NK-92 (cell line): Measurements from ENCODE around the gene TTLL9.

ENCODE experiments used
- DNase-seq: peaks from one replicate; lab custom pipeline; 2025; ENCODE audit not compliant: unreplicated experiment; lab: John Stamatoyannopoulos, UW

The TTLL9 gene

DNA sequence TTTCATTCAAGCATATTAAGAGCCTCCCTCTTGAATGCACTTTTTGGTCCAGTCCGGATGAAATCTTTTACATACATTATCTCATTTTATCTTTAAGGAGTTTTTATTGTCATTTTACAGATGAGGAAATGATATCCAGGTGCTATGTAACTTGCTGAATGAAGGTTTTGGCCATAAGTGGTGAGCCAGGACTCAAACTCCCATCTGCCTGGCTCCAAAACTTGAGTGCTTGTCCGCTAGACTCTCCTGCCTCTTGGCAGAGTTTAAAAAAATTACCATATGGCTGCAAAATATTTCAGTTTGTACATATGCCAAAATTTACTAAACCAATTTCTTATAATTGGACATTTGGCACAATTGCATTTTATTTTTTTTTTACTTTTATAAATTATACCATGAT is 69.2 kb downstream of the TTLL9 start:
- DNase-seq = no peak

DNA sequence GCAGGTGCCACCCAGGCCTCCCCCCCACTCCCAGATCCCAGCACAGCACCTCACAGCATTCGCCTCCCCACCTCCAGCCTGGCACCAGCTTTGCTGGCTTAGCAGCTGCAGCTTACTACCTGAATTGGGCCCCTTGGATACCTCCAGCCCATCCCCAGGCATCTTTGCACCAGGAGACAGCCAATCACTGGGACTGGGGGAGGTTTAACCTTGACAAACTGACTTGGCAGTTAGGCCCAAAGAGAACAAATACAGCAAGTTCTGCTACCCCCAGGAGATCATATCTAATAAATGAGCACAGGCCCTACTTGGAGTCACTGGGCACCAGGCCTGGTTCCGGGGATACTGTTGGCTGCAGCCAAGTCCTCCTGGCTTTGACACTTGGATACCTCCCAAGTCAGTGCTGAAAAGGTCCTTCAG is 72.6 kb downstream of the TTLL9 start:
- no peak for DNase-seq

DNA sequence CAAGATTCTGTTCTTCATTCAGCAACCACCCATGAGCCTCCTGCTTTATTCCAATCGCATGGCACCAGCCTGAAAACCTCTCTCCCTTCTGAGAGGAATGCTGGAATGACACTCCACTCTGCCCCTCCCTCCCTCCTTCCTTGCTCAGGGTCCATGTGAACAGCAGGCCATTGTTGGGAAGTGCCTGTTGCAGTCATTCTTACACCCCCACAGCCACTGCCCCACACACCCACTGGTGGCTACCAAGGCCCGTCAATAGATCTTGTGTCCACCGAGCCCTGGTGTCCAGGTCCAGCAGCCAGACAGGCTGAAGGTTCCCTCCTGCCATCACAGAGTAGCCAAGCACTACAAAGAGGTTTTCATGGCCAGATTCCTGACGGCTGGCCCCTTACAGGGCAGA is 74.9 kb downstream of the TTLL9 start:
- no peak for DNase-seq

DNA sequence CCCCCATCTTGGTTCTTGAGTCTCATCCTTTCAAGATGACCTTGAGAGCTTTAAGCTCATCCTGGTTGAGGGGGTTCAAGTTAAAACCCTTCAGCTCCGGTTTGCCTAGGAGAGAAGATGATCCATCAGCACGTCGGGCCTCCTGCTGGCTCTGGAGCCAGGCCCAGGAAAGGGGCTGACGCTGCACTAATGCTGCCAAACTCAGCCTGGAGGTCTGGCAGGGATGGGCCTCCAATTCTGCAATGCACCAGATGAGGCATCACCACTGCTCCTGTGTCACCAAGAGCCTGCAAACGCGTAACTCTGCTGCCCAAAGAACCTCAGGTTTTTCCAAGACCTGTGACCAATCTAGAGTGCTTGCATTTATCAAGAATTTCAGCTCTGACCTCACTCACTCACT is 75.4 kb downstream of the TTLL9 start:
- DNase-seq = no peak

DNA sequence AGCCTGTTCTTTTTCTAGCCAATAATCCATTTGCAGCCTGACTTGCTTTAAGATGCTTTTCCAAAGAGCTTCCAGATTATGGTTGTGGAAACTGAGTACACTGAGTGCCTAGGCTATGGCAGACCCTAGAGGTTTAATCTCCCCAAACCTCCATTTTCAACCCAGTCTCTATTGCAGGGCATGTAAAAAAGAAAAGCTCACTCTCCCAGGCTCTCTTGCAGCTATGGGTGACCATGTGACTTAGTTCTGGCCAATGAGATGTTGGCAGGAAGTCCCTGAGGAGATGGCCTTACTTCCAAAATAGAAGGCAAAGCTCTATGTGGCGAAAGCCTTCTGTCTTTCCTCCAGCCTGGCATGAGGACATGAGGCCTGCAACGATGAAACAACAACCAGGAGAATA is 77.6 kb downstream of the TTLL9 start:
- DNase-seq = no peak

DNA sequence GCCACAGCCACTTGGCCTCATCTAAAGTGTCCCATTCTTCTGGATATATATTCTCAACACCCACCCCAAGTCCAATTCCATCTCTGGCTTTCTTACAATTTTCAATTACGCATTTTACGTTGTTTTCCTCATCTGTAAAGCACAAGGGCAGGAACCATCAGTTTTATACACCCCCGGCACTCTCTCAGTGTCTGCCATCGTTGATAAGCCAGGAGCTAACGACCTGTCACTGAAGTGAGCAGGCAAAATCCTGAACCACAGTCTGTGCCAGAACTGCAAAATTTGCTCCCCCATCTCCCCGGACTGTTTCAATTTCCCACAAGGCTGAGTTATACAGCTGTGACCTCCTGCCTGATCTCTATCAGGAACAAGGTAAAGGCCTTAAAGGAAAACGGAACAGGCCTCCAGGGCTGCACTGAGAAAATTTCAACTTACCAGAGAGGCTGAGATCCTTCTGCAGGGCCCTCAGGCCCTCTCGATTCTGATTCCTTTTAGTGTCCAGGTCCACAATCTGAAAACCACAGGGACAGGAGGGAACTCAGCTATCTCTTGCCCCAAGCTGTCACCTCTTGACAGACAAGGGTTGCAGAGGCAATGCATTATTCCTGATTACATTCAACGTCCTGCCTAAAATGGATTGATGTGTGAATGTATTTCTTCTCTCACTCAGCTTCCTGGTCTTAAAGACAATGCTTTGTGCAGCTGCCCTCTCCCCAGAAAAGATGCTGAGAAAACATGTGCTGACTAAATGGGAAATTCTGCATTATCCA is 79.6 kb downstream of the TTLL9 start:
- no peak for DNase-seq

DNA sequence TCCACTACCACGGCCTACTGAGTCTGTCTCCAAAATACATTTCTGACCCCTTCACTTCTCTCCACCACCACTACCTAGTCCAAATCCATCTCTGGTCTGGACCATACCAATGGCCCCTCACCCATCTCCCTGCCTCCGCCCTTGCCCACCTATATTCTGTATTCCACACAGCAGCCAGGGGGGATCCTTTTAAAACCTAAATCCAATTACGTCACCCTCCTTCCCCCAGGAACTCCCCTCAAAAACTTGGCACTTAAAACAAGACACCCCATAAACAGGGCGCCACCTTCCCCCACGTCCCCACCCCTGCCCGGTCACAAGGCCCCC is 80.7 kb downstream of the TTLL9 start:
- no peak for DNase-seq

DNA sequence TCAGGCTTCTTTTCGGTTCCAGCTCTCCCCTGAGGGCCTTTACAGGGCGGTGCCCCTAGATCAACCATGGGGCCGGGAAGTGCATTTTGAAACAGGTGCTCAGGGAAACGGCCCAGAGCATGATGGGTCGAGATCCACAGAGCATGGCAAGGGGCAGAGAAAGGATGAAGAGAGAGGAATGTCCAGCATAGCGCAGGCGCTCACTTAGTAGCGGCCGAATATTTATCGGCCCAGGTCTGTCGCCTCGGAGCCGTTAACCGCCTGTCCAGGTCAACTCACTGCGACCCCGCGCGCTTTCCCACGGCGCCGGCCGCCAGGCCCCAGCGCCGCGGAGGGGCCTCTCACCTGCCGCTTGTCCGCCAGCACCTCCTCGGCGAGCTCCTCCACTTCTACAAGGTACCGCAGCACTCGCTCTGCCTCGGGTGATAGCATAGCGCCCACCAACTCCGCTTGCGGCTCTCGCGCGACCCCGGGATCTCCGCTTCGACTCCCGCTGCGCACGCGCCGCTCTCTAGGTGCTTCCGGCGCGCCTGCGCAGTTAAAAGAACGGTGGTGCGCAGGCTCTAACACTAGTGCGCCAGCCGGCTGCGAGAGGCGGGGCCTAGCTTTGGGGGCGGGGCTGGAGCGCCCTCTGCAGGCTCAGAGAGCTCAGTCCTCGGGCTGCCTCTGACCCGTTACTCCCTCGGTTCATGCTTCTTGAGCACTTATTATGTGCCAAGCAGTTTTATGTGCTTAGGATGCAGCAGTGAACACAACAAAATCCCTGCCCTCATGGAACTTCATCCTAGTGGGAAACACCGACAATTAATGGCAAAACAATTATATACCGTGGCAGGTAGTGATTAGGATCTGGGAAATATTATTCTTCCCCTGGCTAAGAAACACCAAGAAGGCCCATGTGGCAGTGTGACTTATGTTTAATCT is 81.4 kb downstream of the TTLL9 start, which contains the start of gene PDRG1:
PDRG1 (minus strand) TSS at position 517 of the 924 bp plus-strand sequence; CDS start at position 432, 85 bp downstream.
- peak; percentile 63 for DNase-seq

DNA sequence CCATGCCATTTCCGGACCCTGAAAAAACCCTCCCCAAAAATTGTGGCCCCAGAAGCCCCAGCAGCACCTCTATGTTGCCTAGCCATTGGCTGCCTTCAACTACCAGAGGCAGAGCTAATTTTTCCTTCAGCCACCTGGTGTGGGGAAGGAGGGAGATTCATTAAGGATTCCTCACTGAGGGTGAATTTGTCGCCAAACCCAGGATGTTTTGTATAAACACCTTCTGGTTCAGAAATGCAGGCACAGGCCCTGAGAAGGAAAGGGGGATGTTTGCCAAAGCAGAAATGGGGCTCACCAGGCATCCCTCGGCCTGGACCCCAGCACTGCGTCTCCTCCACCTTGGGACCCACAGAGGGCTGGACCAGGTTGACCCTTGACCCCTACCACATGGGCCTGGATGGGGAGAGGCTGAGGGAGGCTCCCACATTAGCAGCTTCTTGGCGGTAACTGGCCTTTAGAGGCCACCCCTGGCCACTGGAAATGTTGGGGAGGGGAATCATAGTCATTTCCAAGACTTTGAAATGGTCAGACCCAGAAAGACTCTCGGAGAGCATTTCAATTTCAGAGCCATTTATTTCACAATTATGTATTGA is 83.2 kb downstream of the TTLL9 start:
- no peak for DNase-seq

DNA sequence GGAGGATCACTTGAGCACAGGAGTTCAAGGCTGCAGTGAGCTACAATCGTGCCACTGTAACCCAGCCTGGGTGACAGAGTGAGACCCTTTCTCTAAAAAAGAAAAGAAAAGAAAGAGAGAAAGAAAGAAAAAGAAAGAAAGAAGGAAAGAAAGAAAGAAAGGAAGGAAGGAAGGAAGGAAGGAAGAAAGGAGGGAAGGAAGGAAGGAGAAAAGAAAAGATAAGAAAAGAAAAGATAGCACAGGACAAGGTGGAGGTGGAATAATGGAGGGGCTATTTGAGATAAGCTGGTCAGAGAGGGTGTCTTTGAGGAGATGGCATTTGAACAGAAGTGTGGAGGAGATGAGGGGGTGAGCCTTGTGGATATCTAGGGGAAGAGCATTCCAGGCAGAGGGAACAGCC is 84.1 kb downstream of the TTLL9 start:
- DNase-seq = no peak

DNA sequence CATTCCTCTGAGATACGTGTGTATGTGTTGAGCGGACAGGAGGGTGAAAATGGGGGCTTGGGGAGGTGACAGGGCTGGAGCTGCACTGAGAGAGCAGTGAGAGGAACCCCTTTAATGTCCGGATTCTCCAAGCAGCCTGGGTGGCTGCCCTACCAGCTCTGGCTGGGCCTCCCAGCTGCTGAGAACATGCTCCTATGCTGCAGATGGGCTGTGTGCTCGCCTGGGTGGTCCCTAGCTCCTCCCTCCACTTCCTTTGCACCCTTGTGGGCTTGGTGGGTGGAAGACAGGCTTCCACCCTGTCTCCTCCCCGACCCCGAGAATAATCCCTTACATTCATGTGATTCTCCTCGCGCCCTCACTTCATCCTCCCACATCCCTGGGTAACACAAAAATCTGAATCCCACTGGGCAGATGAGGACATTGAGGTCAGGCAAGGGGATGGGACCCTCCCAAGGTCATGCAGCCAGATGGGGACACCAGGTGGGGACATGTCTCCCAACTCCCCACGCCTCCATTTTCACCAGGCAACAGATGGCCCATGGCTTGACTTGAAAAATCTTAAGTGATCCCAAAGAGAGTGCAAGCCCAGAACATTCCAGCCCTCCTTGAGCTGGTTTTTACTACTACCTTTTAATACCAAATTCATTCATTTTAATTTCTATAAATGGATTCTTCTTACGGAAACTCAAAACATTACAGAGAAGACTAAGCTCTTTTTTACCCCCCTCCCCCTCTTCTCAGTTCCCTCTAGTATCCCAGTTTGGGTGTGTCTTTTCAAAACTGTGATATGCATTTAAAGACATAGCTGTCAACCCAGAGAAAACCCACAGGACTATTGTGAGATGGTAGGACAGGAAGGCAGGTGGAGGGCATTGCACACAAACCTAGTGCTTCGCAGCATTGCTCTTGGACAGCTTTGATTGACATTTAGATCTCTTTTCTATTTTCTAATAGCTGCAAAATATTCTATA is 86.4 kb downstream of the TTLL9 start:
- no peak for DNase-seq

DNA sequence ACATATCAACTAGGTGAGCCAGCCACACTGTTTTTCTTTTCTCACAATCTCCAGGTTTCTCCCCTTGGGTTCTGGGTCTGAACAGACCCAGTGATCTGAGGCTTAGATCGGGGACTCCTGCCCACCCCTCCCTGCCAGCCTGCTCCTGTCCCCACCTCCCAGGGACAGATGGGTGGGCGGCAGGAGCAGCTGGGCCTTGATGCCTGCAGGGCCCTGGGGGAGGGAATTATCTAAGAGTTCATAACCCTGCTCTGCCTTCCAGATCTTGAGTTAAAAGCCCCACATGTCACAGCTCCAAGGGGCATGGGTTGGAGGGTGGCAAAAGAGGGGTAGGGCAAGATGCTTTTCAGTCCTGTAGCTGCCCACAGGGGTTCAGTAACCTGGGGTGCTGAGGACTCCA is 92.3 kb downstream of the TTLL9 start:
- DNase-seq = no peak

DNA sequence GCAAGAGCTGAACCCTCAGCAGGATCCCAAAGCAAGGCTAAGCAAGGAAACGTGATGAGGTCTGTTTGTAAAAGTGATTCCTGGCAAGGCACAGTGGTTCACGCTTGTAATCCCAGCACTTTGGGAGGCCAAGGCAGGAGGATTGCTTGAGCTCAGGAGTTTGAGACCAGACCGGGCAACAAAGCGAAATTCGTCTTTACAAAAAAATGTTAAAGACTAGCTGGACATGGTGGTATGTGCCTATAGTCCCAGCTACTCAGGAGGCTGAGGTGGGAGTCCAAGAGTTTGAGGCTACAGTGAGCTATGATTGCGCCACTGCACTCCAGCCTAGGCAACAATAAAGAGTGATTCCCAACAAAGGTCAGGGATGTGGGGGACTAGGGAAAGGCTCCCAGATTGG is 93.5 kb downstream of the TTLL9 start:
- no peak for DNase-seq

DNA sequence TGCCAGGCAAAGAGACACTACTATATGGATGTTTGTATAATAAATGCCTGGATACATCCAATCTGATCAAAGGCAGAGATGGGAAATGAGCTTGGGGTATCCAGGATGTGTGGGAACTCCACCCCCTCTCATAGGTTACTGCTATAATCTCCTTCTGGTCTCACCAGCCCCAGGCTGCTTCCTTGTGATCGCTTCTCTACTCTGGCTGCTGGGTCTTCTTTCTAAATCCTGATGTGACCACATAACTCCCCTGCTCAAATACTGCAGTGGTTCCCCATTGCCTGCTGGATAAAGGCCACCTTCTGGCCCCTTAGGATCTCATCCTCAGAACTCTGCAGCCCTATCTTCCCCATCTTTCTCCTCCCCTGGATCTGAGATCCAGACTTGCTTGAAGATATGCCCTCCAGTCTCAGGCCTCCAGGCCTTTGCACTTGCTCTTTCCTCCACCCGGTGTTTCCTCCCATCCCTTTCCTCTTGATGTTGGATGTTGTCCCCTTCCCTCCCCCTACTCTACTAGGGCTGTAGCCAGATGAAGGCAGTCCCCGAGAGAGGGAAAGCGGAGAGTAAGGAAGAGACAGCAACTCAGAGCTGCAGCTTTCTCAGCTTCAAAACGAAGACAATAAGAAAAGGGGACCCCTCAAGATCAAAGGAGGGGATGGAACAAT is 96.7 kb downstream of the TTLL9 start:
- no peak for DNase-seq

DNA sequence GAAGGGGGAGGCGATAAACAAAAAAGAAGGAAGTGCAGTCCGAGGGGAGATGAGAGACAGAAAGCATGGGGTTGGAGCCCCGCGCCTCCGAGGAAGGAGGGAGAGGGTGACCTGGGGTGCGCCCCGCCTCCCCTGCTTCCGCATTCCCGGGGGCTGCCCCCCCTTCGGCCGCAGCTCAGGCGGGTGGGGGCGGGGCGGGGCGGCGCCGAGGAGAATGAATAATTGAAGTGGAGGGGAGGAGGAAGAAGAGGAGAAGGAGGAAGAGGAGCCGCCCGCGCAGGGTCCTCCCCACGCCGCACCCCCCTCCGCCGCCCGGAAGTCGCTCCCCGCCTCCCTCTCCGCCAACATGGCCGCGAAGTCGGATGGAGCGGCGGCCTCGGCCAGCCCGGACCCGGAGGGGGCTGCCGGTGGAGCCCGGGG is 97.4 kb downstream of the TTLL9 start, which contains the start of gene XKR7:
XKR7 (plus strand) TSS at position 322 of the 420 bp plus-strand sequence; CDS start at position 347, 25 bp downstream.
- DNase-seq = no peak

DNA sequence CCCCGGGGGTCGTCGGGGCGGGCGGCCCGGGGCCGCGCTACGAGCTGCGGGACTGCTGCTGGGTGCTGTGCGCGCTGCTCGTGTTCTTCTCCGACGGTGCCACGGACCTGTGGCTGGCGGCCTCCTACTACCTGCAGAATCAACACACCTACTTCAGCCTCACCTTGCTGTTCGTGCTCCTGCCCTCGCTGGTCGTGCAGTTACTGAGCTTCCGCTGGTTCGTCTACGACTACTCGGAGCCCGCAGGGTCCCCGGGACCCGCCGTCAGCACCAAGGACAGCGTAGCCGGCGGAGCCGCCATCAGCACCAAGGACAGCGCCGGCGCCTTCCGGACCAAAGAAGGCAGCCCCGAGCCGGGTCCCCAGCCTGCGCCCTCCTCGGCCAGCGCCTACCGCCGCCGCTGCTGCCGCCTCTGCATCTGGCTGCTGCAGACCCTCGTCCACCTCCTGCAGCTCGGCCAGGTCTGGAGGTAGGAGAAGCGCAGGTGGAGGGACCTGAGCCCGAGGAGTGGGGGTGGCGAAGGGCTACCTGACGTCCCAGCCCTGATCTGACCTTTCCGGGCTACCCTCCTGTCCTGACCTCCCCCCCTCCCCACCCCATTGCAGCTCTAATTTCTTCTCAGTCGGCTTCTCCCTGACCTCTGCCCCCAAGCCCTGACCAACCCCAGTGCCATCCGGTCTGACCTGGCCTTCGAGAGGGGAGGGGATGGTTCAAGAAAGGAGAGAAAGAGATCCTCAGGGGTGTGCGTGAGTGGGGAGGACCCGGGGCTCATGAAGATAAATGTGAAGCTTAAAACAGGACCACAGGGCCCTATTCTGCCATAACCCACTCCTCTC is 98.1 kb downstream of the TTLL9 start:
- DNase-seq = no peak

DNA sequence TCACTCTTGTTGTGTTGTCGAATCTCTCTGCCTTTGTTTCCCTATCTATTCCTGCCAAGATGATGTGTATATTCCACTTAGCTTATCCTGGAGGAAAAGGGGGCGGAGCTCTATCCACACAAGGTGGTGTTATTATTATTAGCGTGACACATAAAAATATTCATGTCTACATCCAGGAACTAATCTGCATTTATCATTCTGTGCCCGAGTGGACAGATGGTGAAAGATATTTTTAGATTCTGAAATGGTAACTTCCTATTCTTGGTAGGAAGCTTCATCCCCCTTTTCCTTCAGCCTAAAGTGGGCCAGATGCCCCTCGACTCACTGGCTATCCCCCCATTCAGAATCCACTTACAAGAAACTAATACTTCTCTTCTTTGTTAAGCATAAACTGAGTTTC is 99.6 kb downstream of the TTLL9 start:
- no peak for DNase-seq

DNA sequence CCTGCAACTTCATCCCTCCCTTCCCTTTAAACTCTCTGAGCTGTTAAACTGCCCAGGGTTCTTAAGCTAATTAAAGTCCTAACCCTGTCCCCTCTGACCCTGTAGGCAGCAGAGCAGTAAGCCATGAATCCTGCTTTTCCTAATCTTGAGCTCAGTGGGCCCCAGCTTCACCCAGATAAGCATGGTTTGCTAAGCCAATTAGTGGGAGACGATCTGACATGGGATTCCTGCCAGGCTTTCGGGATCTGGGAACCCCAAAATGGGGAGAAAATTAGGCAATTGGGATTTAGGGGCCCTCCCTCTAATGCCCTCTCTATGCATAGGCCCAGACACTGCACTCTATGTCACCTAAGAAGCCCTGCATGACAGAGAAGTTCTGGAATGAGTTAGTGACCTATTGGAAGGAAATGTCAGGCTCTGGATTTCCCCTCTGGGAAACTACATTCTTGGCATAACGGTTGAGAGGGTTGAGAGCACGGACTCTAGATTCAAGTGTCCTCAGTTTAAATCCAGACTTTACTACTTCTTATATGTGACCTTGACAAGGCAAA is 102.1 kb downstream of the TTLL9 start:
- no peak for DNase-seq

DNA sequence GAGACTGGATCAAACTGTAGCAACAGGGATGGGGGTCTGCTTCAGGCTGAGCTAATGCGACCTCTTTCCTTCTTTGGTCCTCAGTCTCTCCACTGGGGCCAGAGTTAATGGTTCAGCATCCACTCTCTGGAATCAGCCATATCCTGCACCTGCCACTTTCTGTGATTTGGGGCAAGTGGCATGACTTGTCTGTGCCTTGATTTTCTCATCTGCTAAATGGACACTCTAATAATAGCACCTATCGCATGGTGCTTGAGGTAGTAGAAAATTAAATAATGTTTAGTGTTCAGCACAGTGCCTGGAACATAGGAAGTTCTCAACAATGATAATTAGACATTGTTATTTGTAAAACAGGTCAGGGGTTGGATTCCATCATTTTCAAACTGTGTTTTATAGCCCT is 103.9 kb downstream of the TTLL9 start:
- no peak for DNase-seq
